ENCODE measurements around the gene NRARP. TPM values are rescaled to one million over a fixed set of nuclear protein-coding genes. Genes with fewer than 3 reads are reported as not detected.

NRARP gene
- total and polyA plus RNA-seq, 2 donors, result 1.6 to 3.1 TPM

GRCh38 chr9:137281345-137282116, 20.5 kb downstream of the NRARP start:
- H3K36me3 ChIP-seq (ENCODE audit: control insufficient read depth in 2 of 2, insufficient read depth in 2 of 2, low read length in 1 of 2), result no peaks in the 10 kb centered on the region
- no peak overlapping the region for H3K4me3 ChIP-seq (ENCODE audit: low read length in 2 of 2)
- no peak for DNase-seq (ENCODE audit: low read depth in 6 of 9, low spot score in 9 of 9)
- 83% methylated on average over 39 of the region's 39 CpGs for WGBS
- no peak overlapping the region for H3K27ac ChIP-seq (ENCODE audit: low read depth in 1 of 2, low read length in 1 of 2)
- H3K27me3 ChIP-seq (ENCODE audit: control insufficient read depth in 2 of 2, insufficient read depth in 1 of 2, low read length in 1 of 2), result peaks cover 45 to 82% of the 10 kb centered on the region in 2 donors
- H3K4me1 ChIP-seq (ENCODE audit: control insufficient read depth in 2 of 2, insufficient read depth in 2 of 2, low read length in 2 of 2), result peaks cover 0 to 19% of the 10 kb centered on the region in 2 donors
- peaks cover 7 to 13% of the 10 kb centered on the region in 2 donors for H3K9me3 ChIP-seq (ENCODE audit: control insufficient read depth in 2 of 2, insufficient read depth in 1 of 2, low read length in 1 of 2)

GRCh38 chr9:137280474-137281344, 21.4 kb downstream of the NRARP start:
- no peaks in the 10 kb centered on the region for H3K36me3 ChIP-seq (ENCODE audit: control insufficient read depth in 2 of 2, insufficient read depth in 2 of 2, low read length in 1 of 2)
- no peak for DNase-seq (ENCODE audit: low read depth in 6 of 9, low spot score in 9 of 9)
- 44% methylated on average over 85 of the region's 85 CpGs for WGBS

GRCh38 chr9:137279741-137280473, 22.2 kb downstream of the NRARP start:
- Histone ChIP-seq H3K27me3 (ENCODE audit: control insufficient read depth in 2 of 2, insufficient read depth in 1 of 2, low read length in 1 of 2) (peaks cover 55 to 94% of the 10 kb centered on the region in 2 donors), H3K27ac (ENCODE audit: low read depth in 1 of 2, low read length in 1 of 2) (no peak overlapping the region), H3K9me3 (ENCODE audit: control insufficient read depth in 2 of 2, insufficient read depth in 1 of 2, low read length in 1 of 2) (peaks cover 7 to 11% of the 10 kb centered on the region in 2 donors), H3K36me3 (ENCODE audit: control insufficient read depth in 2 of 2, insufficient read depth in 2 of 2, low read length in 1 of 2) (no peaks in the 10 kb centered on the region), H3K4me3 (ENCODE audit: low read length in 2 of 2) (no peak overlapping the region), H3K4me1 (ENCODE audit: control insufficient read depth in 2 of 2, insufficient read depth in 2 of 2, low read length in 2 of 2) (peaks cover 0 to 22% of the 10 kb centered on the region in 2 donors)
- 95% methylated on average over 41 of the region's 41 CpGs for WGBS
- DNase-seq (ENCODE audit: low read depth in 6 of 9, low spot score in 9 of 9), result no peak

More at GRCh38 chr9:137280474-137281344, 21.4 kb downstream of the NRARP start:
- Histone ChIP-seq H3K27me3 (ENCODE audit: control insufficient read depth in 2 of 2, insufficient read depth in 1 of 2, low read length in 1 of 2) (peaks cover 52 to 87% of the 10 kb centered on the region in 2 donors), H3K4me3 (ENCODE audit: low read length in 2 of 2) (no peak overlapping the region), H3K27ac (ENCODE audit: low read depth in 1 of 2, low read length in 1 of 2) (no peak overlapping the region), H3K9me3 (ENCODE audit: control insufficient read depth in 2 of 2, insufficient read depth in 1 of 2, low read length in 1 of 2) (peaks cover 7 to 13% of the 10 kb centered on the region in 2 donors), H3K4me1 (ENCODE audit: control insufficient read depth in 2 of 2, insufficient read depth in 2 of 2, low read length in 2 of 2) (peaks cover 0 to 22% of the 10 kb centered on the region in 2 donors)

- Histone ChIP-seq H3K4me1 (ENCODE audit: control insufficient read depth in 2 of 2, insufficient read depth in 2 of 2, low read length in 2 of 2) (peaks cover 0 to 25% of the 10 kb centered on the region in 2 donors), H3K27ac (ENCODE audit: low read depth in 1 of 2, low read length in 1 of 2) (no peak overlapping the region), H3K4me3 (ENCODE audit: low read length in 2 of 2) (no peak overlapping the region), H3K36me3 (ENCODE audit: control insufficient read depth in 2 of 2, insufficient read depth in 2 of 2, low read length in 1 of 2) (peaks cover under 1% of the 10 kb centered on the region in 2 donors), H3K27me3 (ENCODE audit: control insufficient read depth in 2 of 2, insufficient read depth in 1 of 2, low read length in 1 of 2) (peaks cover 55 to 94% of the 10 kb centered on the region in 2 donors), H3K9me3 (ENCODE audit: control insufficient read depth in 2 of 2, insufficient read depth in 1 of 2, low read length in 1 of 2) (peaks cover 7 to 11% of the 10 kb centered on the region in 2 donors)
- WGBS, result 93% methylated on average over 139 of the region's 139 CpGs
- DNase-seq (ENCODE audit: low read depth in 6 of 9, low spot score in 9 of 9), result no peak
These were observed 23.1 kb downstream of the NRARP start for GRCh38 chr9:137278721-137279711.

GRCh38 chr9:137278061-137278701, 23.9 kb downstream of the NRARP start:
- WGBS, result 18% methylated on average over 54 of the region's 54 CpGs
- no peak for DNase-seq (ENCODE audit: low read depth in 6 of 9, low spot score in 9 of 9)

GRCh38 chr9:137277329-137278041, 24.6 kb downstream of the NRARP start, which contains the start of gene TOR4A:
Gene TOR4A, plus strand, starts transcription at chr9:137277726. Its CDS starts 964 bp downstream, at chr9:137278690.
- WGBS, result 11% methylated on average over 25 of the region's 25 CpGs
- Histone ChIP-seq H3K4me1 (ENCODE audit: control insufficient read depth in 2 of 2, insufficient read depth in 2 of 2, low read length in 2 of 2) (peaks cover 0 to 31% of the 10 kb centered on the region in 2 donors), H3K36me3 (ENCODE audit: control insufficient read depth in 2 of 2, insufficient read depth in 2 of 2, low read length in 1 of 2) (peaks cover 15 to 16% of the 10 kb centered on the region in 2 donors), H3K9me3 (ENCODE audit: control insufficient read depth in 2 of 2, insufficient read depth in 1 of 2, low read length in 1 of 2) (peaks cover 7 to 11% of the 10 kb centered on the region in 2 donors), H3K4me3 (ENCODE audit: low read length in 2 of 2) (peak within 1 kb of the TSS; percentile 8 to 31), H3K27me3 (ENCODE audit: control insufficient read depth in 2 of 2, insufficient read depth in 1 of 2, low read length in 1 of 2) (peaks cover 55 to 92% of the 10 kb centered on the region in 2 donors), H3K27ac (ENCODE audit: low read depth in 1 of 2, low read length in 1 of 2) (peak within 1 kb of the TSS; percentile 10 to 24)
- no peak for DNase-seq (ENCODE audit: low read depth in 6 of 9, low spot score in 9 of 9)

More at GRCh38 chr9:137278061-137278701, 23.9 kb downstream of the NRARP start:
- Histone ChIP-seq H3K9me3 (ENCODE audit: control insufficient read depth in 2 of 2, insufficient read depth in 1 of 2, low read length in 1 of 2) (peaks cover 7 to 11% of the 10 kb centered on the region in 2 donors), H3K4me1 (ENCODE audit: control insufficient read depth in 2 of 2, insufficient read depth in 2 of 2, low read length in 2 of 2) (peaks cover 0 to 28% of the 10 kb centered on the region in 2 donors), H3K27me3 (ENCODE audit: control insufficient read depth in 2 of 2, insufficient read depth in 1 of 2, low read length in 1 of 2) (peaks cover 54 to 93% of the 10 kb centered on the region in 2 donors), H3K4me3 (ENCODE audit: low read length in 2 of 2) (peak overlapping the region; percentile 8 to 31), H3K27ac (ENCODE audit: low read depth in 1 of 2, low read length in 1 of 2) (no peak overlapping the region), H3K36me3 (ENCODE audit: control insufficient read depth in 2 of 2, insufficient read depth in 2 of 2, low read length in 1 of 2) (peaks cover 8 to 9% of the 10 kb centered on the region in 2 donors)

Data from thymus (tissue), 11 donors.